Stimulated activated CD4-positive, alpha-beta T cell treated with anti-CD3 and anti-CD28 coated beads, TNF-alpha, amount 100 ng/mL, for 4 hours (primary cell): Measurements from ENCODE around the gene ZC3HAV1.
"Not testable (repeated sequence)": the region's sequence is repeated elsewhere in the genome, so short reads cannot be mapped to it uniquely, and the experiment has no call there.

Experiments used
- DNase-seq, 3 experiments: peaks; one replicate each; pipeline ENCODE4 v3.0.0-alpha.2; 2020; ENCODE audit warnings: low read depth in 3 of 3

The ZC3HAV1 gene

GRCh38 chr7:139087212-139087611 lies 22.3 kb downstream of the ZC3HAV1 start:
- no peak for DNase-seq

DNA sequence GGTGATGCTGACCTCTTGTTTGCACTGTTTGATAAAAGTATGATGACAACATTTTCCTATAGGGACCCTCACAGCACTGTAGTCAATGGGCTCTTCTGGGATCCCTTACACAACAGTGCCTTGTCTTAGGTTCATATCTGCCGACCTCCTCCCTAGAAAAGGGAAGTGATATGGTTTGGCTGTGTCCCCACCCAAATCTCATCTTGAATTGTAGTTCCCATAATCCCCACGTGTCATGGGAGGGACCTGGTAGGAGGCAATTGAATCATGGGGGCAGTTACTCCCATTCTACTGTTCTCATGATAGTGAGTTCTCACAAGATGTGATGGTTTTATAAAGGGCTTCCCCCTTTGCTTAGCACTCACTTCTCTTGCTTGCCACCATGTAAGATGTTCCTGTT lies 23.1 kb downstream of the ZC3HAV1 start:
- no peak for DNase-seq

- no peak for DNase-seq
Measured at GRCh38 chr7:139084709-139085108, 24.8 kb downstream of the ZC3HAV1 start.

GRCh38 chr7:139081584-139081983 lies 27.9 kb downstream of the ZC3HAV1 start:
- DNase-seq, result no peak

DNA sequence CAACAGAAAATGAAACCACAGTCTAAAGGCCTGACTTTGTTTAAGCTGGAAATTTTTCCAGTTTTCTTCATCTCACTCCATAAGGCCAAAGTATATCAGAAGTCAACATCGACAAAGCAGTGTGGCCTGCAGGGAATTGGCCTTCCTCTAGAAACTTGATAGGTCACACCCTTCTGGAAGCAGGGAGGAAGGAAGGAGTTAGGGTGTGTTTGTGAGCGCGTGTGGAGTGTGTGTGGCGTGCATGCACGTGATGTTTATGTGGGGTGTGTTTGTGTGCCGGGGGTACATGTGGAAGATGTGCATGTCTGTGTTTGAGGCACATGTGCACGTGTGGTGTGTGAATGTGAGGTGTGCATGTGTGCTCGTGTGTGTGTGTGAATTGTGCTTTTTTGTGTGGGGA lies 28.6 kb downstream of the ZC3HAV1 start:
- no peak for DNase-seq

DNA sequence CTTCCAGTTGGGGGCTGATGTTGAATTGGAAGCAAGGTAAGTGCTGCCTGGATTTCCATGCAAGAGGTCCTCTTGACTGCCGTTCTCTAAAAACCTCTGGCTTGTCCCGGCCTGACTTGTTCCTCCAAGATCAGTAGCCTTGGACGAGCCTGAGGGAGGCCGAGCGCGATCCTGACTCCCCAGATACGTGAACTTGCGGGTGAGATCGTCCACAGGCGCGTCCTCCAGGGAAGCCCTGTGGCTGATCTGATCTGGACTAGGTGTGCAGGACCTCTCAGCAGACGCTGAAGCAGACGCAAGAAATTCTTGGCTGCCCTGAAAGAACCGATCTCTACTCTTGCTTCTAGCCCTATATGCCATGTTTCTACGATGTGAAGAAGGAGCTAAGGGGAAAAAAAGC lies 29.7 kb downstream of the ZC3HAV1 start:
- no peak for DNase-seq

DNA sequence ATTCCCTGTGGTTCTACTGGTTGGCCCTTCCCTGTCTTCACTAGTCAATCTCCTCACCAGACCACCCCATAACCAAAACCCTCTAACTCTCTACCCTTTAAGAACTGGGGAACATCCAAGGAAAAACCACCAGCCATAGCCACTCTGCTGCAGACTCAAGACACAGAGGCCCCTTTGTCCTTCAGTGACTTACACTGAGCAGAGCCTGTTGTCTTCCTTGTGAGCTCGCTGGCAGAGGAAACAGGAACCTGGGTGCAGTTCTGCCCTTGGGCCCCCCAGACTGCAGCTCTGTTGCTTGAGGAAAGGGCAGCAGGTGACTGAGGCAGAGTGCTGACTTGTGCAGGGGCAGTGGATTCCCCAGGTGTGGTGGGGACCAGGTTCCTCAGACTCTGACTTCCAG lies 30.6 kb downstream of the ZC3HAV1 start:
- DNase-seq, result no peak

- DNase-seq, result no peak
Measured at GRCh38 chr7:139078399-139078798, 31.1 kb downstream of the ZC3HAV1 start.

- not testable (repeated sequence) for DNase-seq
Measured at GRCh38 chr7:139077706-139078105, 31.8 kb downstream of the ZC3HAV1 start.

DNA sequence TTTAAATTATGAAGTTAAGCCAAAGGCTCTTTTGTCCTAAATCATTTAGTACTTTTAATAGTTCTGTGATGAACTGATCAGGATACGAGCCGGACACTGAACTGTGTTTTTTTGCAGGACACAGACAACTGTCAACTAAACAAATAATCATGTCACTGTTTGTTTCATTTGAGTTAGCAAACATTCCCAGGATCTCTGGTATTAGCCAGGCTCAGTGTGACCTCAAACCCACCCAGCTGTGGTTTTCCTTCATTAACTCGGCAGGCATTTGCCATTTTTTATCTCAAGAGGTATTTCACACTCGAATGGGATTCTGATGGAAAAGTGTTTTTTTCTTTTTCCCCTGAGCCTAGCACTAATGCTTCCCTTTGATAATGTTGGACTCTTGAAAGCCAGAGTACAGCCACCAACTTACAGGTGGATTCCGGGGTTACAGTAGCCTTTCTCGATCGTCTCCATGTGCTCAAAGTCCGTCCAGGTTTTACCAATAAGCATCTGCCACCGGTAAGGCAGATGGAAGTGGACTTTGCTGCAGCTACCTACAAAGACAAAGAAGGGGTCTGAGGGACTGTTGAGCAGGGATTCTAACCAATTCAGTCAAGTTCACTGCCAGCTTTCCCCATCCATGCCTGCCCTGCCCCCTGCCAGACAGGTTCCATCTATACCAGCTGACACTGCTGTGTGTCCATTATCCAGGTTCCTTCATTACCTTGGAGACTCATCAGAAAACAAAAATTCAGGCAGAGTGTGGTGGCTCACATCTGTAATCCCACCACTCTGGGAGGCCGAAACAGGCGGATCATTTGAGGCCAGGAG lies 33.4 kb downstream of the ZC3HAV1 start:
- DNase-seq, result no peak

DNA sequence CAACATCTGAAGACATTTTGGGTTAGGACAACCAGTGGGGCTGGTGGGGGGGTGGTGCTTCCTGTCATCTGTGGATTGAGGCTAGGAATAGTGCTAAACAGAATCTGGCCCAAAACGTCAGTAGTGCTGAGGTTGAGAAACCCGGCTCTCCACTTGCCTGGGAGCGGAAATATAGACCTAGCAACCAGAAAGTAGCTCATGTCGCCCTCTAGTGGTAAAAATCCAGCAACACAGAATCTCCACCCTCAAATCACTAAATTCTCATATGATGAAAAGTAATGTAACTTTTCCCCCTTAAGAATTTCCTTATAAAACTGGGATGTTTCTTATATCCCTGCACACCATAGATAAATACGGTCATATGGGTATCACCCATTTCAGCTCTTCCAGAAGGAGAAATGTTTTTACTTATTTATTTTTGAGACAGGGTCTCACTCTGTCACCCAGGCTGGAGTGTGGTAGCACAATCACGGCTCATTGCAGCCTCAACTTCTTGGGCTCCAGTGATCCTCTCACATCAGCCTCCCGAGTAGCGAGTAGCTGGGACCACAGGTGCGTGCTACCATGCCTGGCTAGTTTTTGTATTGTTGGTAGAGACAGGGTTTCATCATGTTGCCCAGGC lies 34.4 kb downstream of the ZC3HAV1 start:
- DNase-seq, result peak in 2 of 3 experiments; percentile 30 to 57

DNA sequence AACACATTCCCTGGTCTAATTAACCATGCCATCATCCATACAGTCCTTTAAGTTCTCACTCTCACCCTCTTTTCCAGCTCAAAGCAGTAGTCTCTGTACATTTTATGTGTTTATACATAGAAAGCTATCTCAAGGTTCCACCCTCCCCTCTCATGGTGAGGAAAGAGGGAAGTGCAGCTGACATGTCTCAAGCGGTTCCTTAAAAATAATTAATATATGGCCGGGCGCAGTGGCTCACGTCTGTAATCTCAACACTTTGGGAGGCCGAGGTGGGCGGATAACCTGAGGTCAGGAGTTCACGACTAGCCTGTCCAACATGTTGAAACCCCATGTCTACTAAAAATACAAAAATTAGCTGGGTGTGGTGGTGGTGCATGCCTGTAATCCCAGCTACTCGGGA lies 36.7 kb downstream of the ZC3HAV1 start:
- no peak for DNase-seq

GRCh38 chr7:139071680-139072079 lies 37.8 kb downstream of the ZC3HAV1 start:
- DNase-seq, result no peak

DNA sequence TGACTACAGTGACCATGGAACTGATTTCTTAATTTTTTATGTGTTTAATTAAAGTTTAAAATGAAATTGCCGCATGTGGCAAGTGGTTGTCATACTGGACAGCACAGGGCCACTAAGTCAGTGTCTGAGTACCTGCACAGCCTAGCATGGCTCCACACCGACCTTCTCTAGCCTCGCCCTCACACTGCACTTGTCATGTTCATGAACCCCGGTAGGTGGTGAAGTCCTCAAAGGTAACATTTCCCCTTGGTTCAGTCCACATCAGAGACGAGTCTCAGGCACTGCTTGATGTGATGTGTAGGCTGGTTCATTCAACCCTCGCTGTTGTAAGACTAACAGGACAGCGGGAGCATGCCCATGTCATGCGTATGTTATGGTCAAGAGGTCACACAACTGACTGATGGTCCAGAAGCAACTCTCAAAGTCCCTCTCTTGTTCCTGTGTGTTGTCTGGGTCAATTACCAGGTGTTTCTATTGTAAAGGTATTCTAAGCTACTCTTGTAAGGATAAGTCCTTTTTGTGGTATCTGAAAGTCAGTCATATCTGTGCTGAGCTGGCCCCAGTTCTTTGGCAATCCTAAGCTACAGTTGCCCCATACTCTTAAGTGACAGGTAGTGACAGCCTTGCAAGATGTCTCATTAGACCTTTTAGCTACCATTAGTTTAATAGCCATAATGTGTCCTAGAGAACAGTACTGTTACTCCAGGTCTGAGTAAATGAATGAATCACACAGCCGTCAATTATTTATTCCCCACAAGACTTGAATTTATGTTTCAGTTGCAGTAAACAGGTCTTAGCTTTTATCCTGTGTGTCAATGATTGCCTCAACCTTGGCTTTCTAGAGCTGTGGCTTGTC lies 40.7 kb downstream of the ZC3HAV1 start:
- DNase-seq, result no peak

DNA sequence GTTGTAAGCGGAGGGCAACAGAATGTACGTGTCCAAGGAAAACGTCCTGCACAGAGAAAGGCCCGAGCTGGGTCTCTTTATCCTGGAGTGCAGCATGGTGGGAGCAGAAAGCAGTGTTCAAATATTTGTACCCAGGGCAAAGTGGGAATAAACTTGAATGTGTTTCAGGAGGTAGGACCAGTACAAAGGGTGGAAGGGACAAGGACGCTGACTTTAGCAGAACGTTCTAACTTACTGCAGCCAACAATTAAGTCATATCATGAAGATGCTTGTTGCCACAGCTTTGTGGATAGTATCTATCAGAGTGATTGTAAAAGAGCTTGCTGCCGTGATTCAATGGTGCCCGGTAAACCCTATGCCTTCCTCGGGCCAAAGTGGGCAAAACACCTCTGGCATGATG lies 43.2 kb downstream of the ZC3HAV1 start:
- no peak for DNase-seq

DNA sequence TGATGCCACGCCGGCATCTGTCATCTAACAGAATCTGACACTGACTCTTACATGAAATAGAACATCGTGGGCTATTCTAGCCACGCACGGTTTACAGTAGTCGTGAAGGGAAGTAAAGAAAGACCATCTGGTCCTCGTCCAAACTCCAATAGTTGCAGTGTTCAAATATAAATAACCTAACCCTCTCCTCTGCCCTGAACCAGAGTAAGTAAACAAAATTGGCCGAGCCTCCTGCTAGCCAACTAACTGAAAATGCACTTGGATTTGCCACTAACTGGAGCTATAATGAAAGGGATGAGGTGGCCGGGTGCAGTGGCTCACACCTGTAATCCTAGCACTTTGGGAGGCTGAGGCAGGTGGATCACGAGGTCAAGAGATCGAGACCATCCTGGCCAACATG lies 44.2 kb downstream of the ZC3HAV1 start:
- DNase-seq, result no peak

- DNase-seq, result no peak
Measured at GRCh38 chr7:139061416-139061815, 48.1 kb downstream of the ZC3HAV1 start.

GRCh38 chr7:139060695-139061237 lies 48.8 kb downstream of the ZC3HAV1 start:
- no peak for DNase-seq

DNA sequence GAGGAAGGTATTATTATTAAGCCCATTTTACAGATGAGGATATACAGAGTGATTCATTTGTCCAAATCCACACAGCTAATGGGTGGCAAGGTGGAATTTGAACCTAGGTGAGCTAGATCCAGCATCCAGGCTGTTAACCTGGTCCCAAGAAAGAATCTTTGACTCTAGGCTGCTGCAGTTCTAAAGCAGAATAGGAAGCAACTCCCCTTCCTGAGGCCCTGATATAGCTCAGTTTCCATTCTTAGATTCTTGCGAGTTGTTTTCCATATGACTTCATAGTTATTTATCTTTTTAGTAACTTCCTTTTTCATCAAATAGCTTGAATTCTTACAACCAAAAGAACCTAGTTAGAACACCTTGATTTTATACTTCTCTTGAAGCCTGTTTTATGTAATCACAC lies 49.6 kb downstream of the ZC3HAV1 start:
- DNase-seq, result no peak

DNA sequence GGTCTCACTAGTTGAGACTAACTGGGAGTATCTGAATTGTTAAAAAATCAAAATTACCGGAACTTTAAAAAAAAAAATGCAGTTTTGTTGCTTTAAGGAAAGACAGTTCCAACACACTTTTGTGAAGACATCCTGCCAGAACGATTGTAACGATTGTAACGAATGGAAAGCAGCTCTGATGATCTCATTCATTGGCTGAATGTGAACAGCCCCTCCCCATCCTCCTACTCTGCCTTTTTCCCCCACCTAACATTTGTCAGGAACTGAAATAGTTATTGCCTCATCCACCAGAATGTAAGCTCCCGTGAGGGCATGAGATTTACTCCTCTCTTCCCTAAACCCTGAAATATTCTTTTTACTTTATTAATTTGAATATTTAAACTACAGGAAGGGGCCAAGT lies 50.6 kb downstream of the ZC3HAV1 start:
- no peak for DNase-seq

- no peak for DNase-seq
Measured at GRCh38 chr7:139055674-139056073, 53.8 kb downstream of the ZC3HAV1 start.

DNA sequence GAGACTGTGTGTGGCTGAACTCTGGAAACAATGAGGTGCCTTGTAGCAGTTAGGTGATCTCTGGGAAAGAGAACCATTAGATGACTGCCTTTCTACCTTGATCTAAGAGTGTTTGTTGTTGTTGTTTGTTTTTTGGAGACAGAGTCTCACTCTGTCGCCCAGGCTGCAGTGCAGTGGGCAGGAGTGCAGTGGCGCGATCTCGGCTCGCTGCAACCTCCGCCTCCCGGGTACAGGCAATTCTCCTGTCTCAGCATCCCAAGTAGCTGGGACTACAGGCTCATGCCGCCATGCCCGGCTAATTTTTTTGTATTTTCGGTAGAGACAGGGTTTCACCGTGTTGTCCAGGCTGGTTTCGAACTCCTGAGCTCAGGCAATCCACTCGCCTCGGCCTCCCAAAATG lies 54.9 kb downstream of the ZC3HAV1 start:
- not testable (repeated sequence) for DNase-seq
